NCI-H1930 (cell line): Measurements from ENCODE around the gene SMC1B.
"Not testable (repeated sequence)": the region's sequence is repeated elsewhere in the genome, so short reads cannot be mapped to it uniquely, and the experiment has no call there.

Source experiments
- DNase-seq, 2 experiments: peaks; one replicate each; lab custom pipeline; 2025; lab: John Stamatoyannopoulos, UW

The SMC1B gene

DNA sequence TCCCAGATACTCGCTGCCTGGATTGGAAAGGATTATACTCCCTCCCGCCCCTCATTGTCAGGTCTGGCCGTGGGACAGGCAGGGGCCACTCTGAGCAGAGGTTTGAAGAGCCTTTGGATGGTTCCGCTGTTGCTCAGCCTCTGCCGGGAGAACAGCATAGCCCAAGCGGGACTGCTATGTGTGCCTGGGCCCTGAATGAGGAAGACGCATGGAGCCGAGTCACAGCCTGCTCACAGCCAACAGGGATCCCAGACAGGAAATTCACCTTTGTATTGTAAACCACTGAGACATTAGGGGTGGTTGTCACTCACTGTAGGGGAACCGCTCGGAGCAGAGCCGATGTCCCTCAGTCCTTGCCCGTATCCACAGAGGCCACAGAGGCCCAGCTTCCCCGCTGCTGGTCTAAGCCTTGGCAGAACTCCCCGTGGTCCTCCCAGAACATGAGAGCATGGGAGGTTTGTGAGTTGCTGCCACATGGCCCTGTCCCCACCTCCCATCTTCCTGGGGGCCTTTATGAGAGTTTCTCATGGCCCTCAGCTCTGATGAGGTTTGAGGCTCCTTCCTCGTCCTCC is 114.4 kb downstream of the SMC1B start:
- DNase-seq: no peak

DNA sequence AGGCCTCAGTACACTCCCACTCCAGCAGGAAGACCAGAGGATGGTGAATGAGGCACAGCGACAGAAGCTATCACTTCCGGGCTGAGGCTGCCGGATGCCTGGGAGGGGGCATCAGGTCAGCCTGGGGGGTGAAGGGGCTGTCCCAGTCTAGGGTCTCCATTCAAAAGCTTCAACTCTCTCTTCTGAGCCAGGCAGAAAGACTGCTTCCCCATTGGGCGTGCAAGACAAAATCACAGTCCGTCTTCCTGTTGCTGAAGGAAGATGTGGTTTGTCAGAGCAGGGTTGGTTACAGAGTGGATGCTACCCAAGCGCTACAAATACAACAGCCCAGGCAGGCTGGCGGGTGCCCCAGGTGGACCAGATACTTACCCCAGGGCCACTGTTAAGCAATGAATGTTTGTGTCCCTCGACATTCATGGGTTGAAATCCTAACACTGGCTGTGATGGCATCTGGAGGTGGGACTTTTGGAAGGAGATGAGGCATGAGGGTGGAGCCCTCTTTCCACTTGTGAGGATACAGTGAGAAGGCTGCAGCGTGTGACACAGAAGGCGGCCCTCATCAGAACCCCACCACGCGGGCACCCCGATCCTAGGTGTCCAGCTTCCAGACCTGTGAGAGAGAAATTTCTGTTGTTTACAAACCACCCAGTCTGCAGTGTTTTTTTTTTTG is 116.6 kb downstream of the SMC1B start:
- no peak for DNase-seq

DNA sequence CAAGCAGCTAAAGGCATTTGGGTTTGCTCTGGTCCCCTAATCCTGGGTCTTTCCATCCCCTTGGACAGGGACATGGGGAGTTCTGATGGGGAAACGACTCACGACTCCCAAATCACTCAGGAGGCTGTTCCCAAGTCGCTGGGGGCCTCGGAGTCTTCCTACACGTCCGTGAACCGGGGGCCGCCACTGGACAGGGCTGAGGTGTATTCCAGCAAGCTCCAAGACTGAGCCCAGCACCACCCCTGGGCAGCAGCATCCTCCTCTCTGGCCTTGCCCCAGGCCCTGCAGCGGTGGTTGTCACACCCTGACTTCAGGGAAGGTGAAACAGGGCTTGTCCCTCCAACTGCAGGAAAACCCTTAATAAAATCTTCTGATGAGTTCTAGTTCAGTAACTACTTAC is 117.9 kb downstream of the SMC1B start:
- no peak for DNase-seq

DNA sequence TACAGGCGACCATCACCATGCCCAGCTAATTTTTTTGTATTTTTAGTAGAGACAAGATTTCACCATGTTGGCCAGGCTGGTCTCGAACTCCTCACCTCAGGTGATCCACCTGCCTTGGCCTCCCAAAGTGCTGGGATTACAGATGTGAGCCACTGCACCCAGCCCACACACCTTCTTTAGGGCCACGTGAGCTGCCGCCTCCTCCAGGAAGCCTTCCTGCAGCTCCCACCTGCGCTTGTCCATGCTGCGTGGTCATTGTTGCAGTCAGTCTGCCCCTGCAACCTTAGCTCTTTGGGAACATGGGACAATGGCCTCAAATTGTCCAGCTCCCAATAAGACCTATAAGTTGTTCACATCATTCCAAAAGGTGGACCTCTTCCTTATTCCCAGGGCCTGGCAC is 118.4 kb downstream of the SMC1B start:
- DNase-seq: not testable (repeated sequence)
